PC-9 (cell line): ENCODE measurements around the gene ABCA8. TPM values are rescaled to one million over a fixed set of nuclear protein-coding genes. Genes with fewer than 3 reads are reported as not detected.

ENCODE experiments used
- BruUV-seq: library from RNA; stranded (reverse); fragments of 400-500 nt; replicated peaks from 2 replicates; lab custom pipeline; 2021; lab: Mats Ljungman, UMichigan
- CTCF ChIA-PET: fragments of 300-600 bp; sonication (Branson Sonifier 250); formaldehyde crosslinking; loops from one replicate; lab custom pipeline; 2022; ENCODE audit warnings: antibody characterized with exemption; lab: Charles Lee
- POLR2A ChIA-PET: fragments of 300-600 bp; sonication (Branson Sonifier 250); formaldehyde crosslinking; loops from one replicate; lab custom pipeline; 2022; ENCODE audit warnings: antibody characterized with exemption; ENCODE audit not compliant: unreplicated experiment; lab: Charles Lee
- DNase-seq, 2 experiments: peaks; one replicate each; pipeline versions ENCODE4 v3.0.0 to v3.0.0-alpha.2; 2015 to 2022; ENCODE audit warnings: mixed read lengths in 1 of 2
- H2AFZ ChIP-seq: fragments of 200-600 bp; sonication (generic); 2 replicates; pipeline ENCODE4 v1.8.1; 2017; ENCODE audit warnings: antibody characterized with exemption
- H3F3A ChIP-seq: fragments of 200-600 bp; sonication (generic); 2 replicates; pipeline ENCODE4 v1.8.1; 2017; ENCODE audit warnings: antibody characterized with exemption, mild to moderate bottlenecking, low read depth; ENCODE audit not compliant: insufficient read depth
- H3K27ac ChIP-seq: fragments of 200-600 bp; sonication (generic); 2 replicates; pipeline ENCODE4 v1.6.1; 2016; ENCODE audit warnings: mixed run types
- H3K27me3 ChIP-seq: fragments of 200-600 bp; sonication (generic); 2 replicates; pipeline ENCODE4 v1.6.1; 2016; ENCODE audit warnings: low read depth, mixed run types; ENCODE audit not compliant: insufficient read depth
- H3K36me3 ChIP-seq: fragments of 200-600 bp; sonication (generic); 2 replicates; pipeline ENCODE4 v1.6.1; 2016; ENCODE audit warnings: low read depth, mixed run types
- H3K4me1 ChIP-seq: fragments of 200-600 bp; sonication (generic); replicated peaks from 2 replicates; pipeline ENCODE4 v1.6.1; 2016; ENCODE audit warnings: mixed run types; ENCODE audit not compliant: insufficient read depth
- H3K4me2 ChIP-seq: fragments of 200-600 bp; sonication (generic); 2 replicates; pipeline ENCODE4 v1.6.1; 2017; ENCODE audit warnings: mixed run types
- H3K4me3 ChIP-seq: fragments of 200-600 bp; sonication (generic); 2 replicates; pipeline ENCODE4 v1.6.1; 2016; ENCODE audit warnings: mixed run types
- H3K79me2 ChIP-seq: fragments of 200-600 bp; sonication (generic); 2 replicates; pipeline ENCODE4 v1.6.1; 2017; ENCODE audit warnings: low read depth, mixed run types
- H3K9me2 ChIP-seq: fragments of 200-600 bp; sonication (generic); 2 replicates; pipeline ENCODE4 v1.8.1; 2017; ENCODE audit warnings: mild to moderate bottlenecking; ENCODE audit not compliant: insufficient read depth
- H3K9me3 ChIP-seq: fragments of 200-600 bp; sonication (generic); 2 replicates; pipeline ENCODE4 v1.8.1; 2016; ENCODE audit warnings: low read depth; ENCODE audit not compliant: insufficient read depth
- H4K20me1 ChIP-seq: fragments of 200-600 bp; sonication (generic); 2 replicates; pipeline ENCODE4 v1.8.1; 2017; ENCODE audit not compliant: insufficient read depth
- CTCF ChIP-seq: fragments of 200-600 bp; sonication (generic); conservative IDR thresholded peaks from 2 replicates; pipeline ENCODE4 v1.6.1; 2017; ENCODE audit warnings: mixed run types, antibody characterized with exemption, mild to moderate bottlenecking, moderate library complexity
- EZH2 ChIP-seq: fragments of 200-600 bp; sonication (generic); IDR thresholded peaks from 2 replicates; pipeline ENCODE4 v1.8.0; 2017; ENCODE audit warnings: antibody characterized with exemption, low read depth
- intact Hi-C: fragments of 100-400 bp; cut with micrococcal nuclease; formaldehyde crosslinking; loops from one replicate; pipeline ENCODE4 v1.10.0; 2022; ENCODE audit not compliant: unreplicated experiment
- total RNA-seq: library from RNA; stranded (reverse); gene quantifications from 2 replicates; pipeline ENCODE4 v1.2.3, GENCODE V29; 2021

ABCA8 gene
- total RNA-seq, 1 experiment from 2014 or later: not detected

GRCh38 chr17:68937890-68938514 is 17.2 kb downstream of the ABCA8 start:
- Histone ChIP-seq H3K4me1 (no peaks in the 10 kb centered on the region), H3K79me2 (no peaks in the 10 kb centered on the region), H3F3A (no peaks in the 10 kb centered on the region), H3K36me3 (no peaks in the 10 kb centered on the region), H2AFZ (no peak overlapping the region), H3K27ac (no peak overlapping the region), H3K9me2 (no peaks in the 10 kb centered on the region), H3K27me3 (no peaks in the 10 kb centered on the region), H3K4me2 (no peak overlapping the region), H4K20me1 (no peaks in the 10 kb centered on the region), H3K9me3 (no peaks in the 10 kb centered on the region), H3K4me3 (no peak overlapping the region)
- intact Hi-C loops: no loop called here
- no TSS peak for BruUV-seq
- CTCF ChIA-PET: no interaction called here
- POLR2A ChIA-PET: no interaction called here
- DNase-seq: no peak
- TF ChIP-seq EZH2 (no peak), CTCF (no peak)

- ChIA-PET POLR2A (no interaction called here), CTCF (interaction anchor here (0.8 kb wide), 1 partner anchor 36 kb away, joined by 3 read pairs; no protein-coding TSS in a partner anchor)
- Histone ChIP-seq H3K27me3 (no peaks in the 10 kb centered on the region), H3K4me2 (no peak overlapping the region), H3K4me3 (no peak overlapping the region), H3K4me1 (no peaks in the 10 kb centered on the region), H3K79me2 (no peaks in the 10 kb centered on the region), H3K9me2 (peaks cover 6% of the 10 kb centered on the region; the same call in 1 of the 2 replicates), H3K27ac (no peak overlapping the region), H4K20me1 (no peaks in the 10 kb centered on the region), H3K9me3 (no peaks in the 10 kb centered on the region), H2AFZ (no peak overlapping the region), H3K36me3 (no peaks in the 10 kb centered on the region), H3F3A (no peaks in the 10 kb centered on the region)
- intact Hi-C loops: no loop called here
- TF ChIP-seq EZH2 (no peak), CTCF (no peak)
- BruUV-seq: no TSS peak
- no peak for DNase-seq
Observed at GRCh38 chr17:68927516-68927915, 27.7 kb downstream of the ABCA8 start.

- TF ChIP-seq EZH2 (no peak), CTCF (no peak)
- no peaks in the 10 kb centered on the region for H3K9me3 ChIP-seq
- no peaks in the 10 kb centered on the region for H3K27me3 ChIP-seq
- H3K4me2 ChIP-seq: no peak overlapping the region
- H3K4me3 ChIP-seq: no peak overlapping the region
- no peaks in the 10 kb centered on the region for H3F3A ChIP-seq
- H2AFZ ChIP-seq: 0 out of 2 replicates have a peak overlapping the region, but pooled peaks have one; percentile 13
- no peak overlapping the region for H3K27ac ChIP-seq
- H3K9me2 ChIP-seq: peaks cover 6% of the 10 kb centered on the region; the same call in 1 of the 2 replicates
- H3K36me3 ChIP-seq: no peaks in the 10 kb centered on the region
- no peaks in the 10 kb centered on the region for H4K20me1 ChIP-seq
- DNase-seq: no peak
- H3K4me1 ChIP-seq: no peaks in the 10 kb centered on the region
- ChIA-PET POLR2A (no interaction called here), CTCF (no interaction called here)
- no TSS peak for BruUV-seq
- intact Hi-C loops: no loop called here
- H3K79me2 ChIP-seq: no peaks in the 10 kb centered on the region
Observed at GRCh38 chr17:68924793-68925720, 30.1 kb downstream of the ABCA8 start.
